SKM-1 (cell line): ENCODE data around the gene EFHD2.
"Not testable (repeated sequence)": the region's sequence is repeated elsewhere in the genome, so short reads cannot be mapped to it uniquely, and the experiment has no call there.

Experiments used
- DNase-seq: peaks from one replicate; lab custom pipeline; 2025; ENCODE audit not compliant: unreplicated experiment; lab: John Stamatoyannopoulos, UW

The EFHD2 gene

GRCh38 chr1:15388201-15388880 is 21.3 kb upstream of the EFHD2 start:
- DNase-seq: no peak

GRCh38 chr1:15389828-15390227 is 19.9 kb upstream of the EFHD2 start:
- not testable (repeated sequence) for DNase-seq

- DNase-seq: no peak
Measured at GRCh38 chr1:15390667-15391066, 19.0 kb upstream of the EFHD2 start.

GRCh38 chr1:15391366-15391765 is 18.3 kb upstream of the EFHD2 start:
- no peak for DNase-seq

GRCh38 chr1:15393475-15394257 is 16.0 kb upstream of the EFHD2 start:
- DNase-seq: no peak

GRCh38 chr1:15394258-15394690 is 15.4 kb upstream of the EFHD2 start:
- no peak for DNase-seq

GRCh38 chr1:15397236-15397635 is 12.5 kb upstream of the EFHD2 start:
- no peak for DNase-seq

GRCh38 chr1:15399710-15400109 is 10.0 kb upstream of the EFHD2 start:
- DNase-seq: no peak

GRCh38 chr1:15400627-15401026 is 9.1 kb upstream of the EFHD2 start:
- no peak for DNase-seq

- DNase-seq: no peak
Measured at GRCh38 chr1:15401391-15402055, 8.2 kb upstream of the EFHD2 start.

- DNase-seq: no peak
Measured at GRCh38 chr1:15402809-15403450, 6.8 kb upstream of the EFHD2 start.

- DNase-seq: no peak
Measured at GRCh38 chr1:15403962-15404580, 5.6 kb upstream of the EFHD2 start.

- DNase-seq: no peak
Measured at GRCh38 chr1:15405106-15405850, 4.4 kb upstream of the EFHD2 start.

- no peak for DNase-seq
Measured at GRCh38 chr1:15406614-15407559, 2.8 kb upstream of the EFHD2 start.

GRCh38 chr1:15407580-15407979 is 2.1 kb upstream of the EFHD2 start:
- DNase-seq: no peak

- DNase-seq: no peak
Measured at GRCh38 chr1:15408890-15409387, 749 bp upstream of the EFHD2 start.

- no peak for DNase-seq
Measured at GRCh38 chr1:15410223-15410883, 665 bp downstream of the EFHD2 start.

- DNase-seq: no peak
Measured at GRCh38 chr1:15410884-15411245, 1.2 kb downstream of the EFHD2 start.
